HEK293 (cell line): Measurements from ENCODE around the gene IRF3.
A peak's percentile ranks its signal among the peaks of the same experiment; 100 is the strongest.

Source experiments
- FEZF1 ChIP-seq: fragments of 450-650 bp; formaldehyde crosslinking; IDR thresholded peaks from 2 replicates; pipeline ENCODE4 v1.5.1; 2016; ENCODE audit warnings: missing biosample characterization, missing genetic modification characterization
- KLF1 ChIP-seq: fragments of 450-650 bp; formaldehyde crosslinking; IDR thresholded peaks from 2 replicates; pipeline ENCODE4 v1.5.1; 2016; ENCODE audit warnings: missing biosample characterization, missing genetic modification characterization
- RBAK ChIP-seq: fragments of 450-650 bp; formaldehyde crosslinking; IDR thresholded peaks from 2 replicates; pipeline ENCODE4 v1.5.1; 2016; ENCODE audit warnings: missing biosample characterization, missing genetic modification characterization
- ZBTB11 ChIP-seq: fragments of 450-650 bp; formaldehyde crosslinking; conservative IDR thresholded peaks from 2 replicates; pipeline ENCODE4 v1.5.1; 2016; ENCODE audit warnings: low read depth, missing biosample characterization, missing genetic modification characterization
- ZFP37 ChIP-seq: fragments of 450-650 bp; formaldehyde crosslinking; IDR thresholded peaks from 2 replicates; pipeline ENCODE4 v1.5.1; 2016; ENCODE audit warnings: missing biosample characterization, missing genetic modification characterization
- ZNF266 ChIP-seq: fragments of 450-650 bp; formaldehyde crosslinking; IDR thresholded peaks from 2 replicates; pipeline ENCODE4 v1.5.1; 2016; ENCODE audit warnings: missing biosample characterization, missing genetic modification characterization, low read depth
- ZNF280D ChIP-seq: fragments of 450-650 bp; formaldehyde crosslinking; IDR thresholded peaks from 2 replicates; pipeline ENCODE4 v1.5.1; 2016; ENCODE audit warnings: missing biosample characterization, missing genetic modification characterization
- ZNF416 ChIP-seq: fragments of 450-650 bp; formaldehyde crosslinking; IDR thresholded peaks from 2 replicates; pipeline ENCODE4 v1.5.1; 2016; ENCODE audit warnings: missing biosample characterization, missing genetic modification characterization
- ZNF473 ChIP-seq: fragments of 450-650 bp; formaldehyde crosslinking; IDR thresholded peaks from 2 replicates; pipeline ENCODE4 v1.5.1; 2017; ENCODE audit warnings: missing biosample characterization, missing genetic modification characterization
- ZNF510 ChIP-seq: fragments of 450-650 bp; formaldehyde crosslinking; IDR thresholded peaks from 2 replicates; pipeline ENCODE4 v1.5.1; 2018; ENCODE audit warnings: mild to moderate bottlenecking, missing genetic modification characterization, missing biosample characterization; ENCODE audit not compliant: insufficient replicate concordance
- ZNF549 ChIP-seq: fragments of 450-650 bp; IDR thresholded peaks from 2 replicates; pipeline ENCODE4 v1.5.1; 2018; ENCODE audit warnings: missing biosample characterization, missing genetic modification characterization, mild to moderate bottlenecking, inconsistent platforms, moderate library complexity
- ZNF555 ChIP-seq: fragments of 450-650 bp; formaldehyde crosslinking; conservative IDR thresholded peaks from 2 replicates; pipeline ENCODE4 v1.5.1; 2017; ENCODE audit warnings: missing biosample characterization, mild to moderate bottlenecking, missing genetic modification characterization, inconsistent platforms
- ZNF664 ChIP-seq: fragments of 450-650 bp; formaldehyde crosslinking; IDR thresholded peaks from 2 replicates; pipeline ENCODE4 v1.5.1; 2016; ENCODE audit warnings: missing biosample characterization, missing genetic modification characterization
- ZNF692 ChIP-seq: fragments of 450-650 bp; formaldehyde crosslinking; IDR thresholded peaks from 2 replicates; pipeline ENCODE4 v1.5.1; 2016; ENCODE audit warnings: missing biosample characterization, missing genetic modification characterization
- TF ChIP-seq, protein P1 (sequence below): fragments of 450-650 bp; formaldehyde crosslinking; IDR thresholded peaks from 2 replicates; pipeline ENCODE4 v1.5.1; 2017; ENCODE audit warnings: missing biosample characterization, missing genetic modification characterization
- TF ChIP-seq, protein P2 (sequence below): fragments of 450-650 bp; formaldehyde crosslinking; IDR thresholded peaks from 2 replicates; pipeline ENCODE4 v1.5.1; 2016; ENCODE audit warnings: missing biosample characterization, missing genetic modification characterization
- TF ChIP-seq, protein P3 (sequence below): fragments of 450-650 bp; formaldehyde crosslinking; IDR thresholded peaks from 2 replicates; pipeline ENCODE4 v1.5.1; 2016; ENCODE audit warnings: missing biosample characterization, missing genetic modification characterization, borderline replicate concordance

IRF3 gene

GRCh38 chr19:49677231-49677900 lies 11.7 kb upstream of the IRF3 start, which contains the start of gene PRMT1 (continued):
- TF ChIP-seq ZNF555 = no peak
- TF ChIP-seq ZNF266 (tag by site-specific recombination) = no peak
- no peak for TF ChIP-seq ZNF416 (tag by site-specific recombination)
- TF ChIP-seq ZFP37 = peak; percentile 29; the same call in 1 of the 2 replicates
- TF ChIP-seq ZNF549 (tag by site-specific recombination) = no peak
- no peak for TF ChIP-seq ZNF664 (tag by site-specific recombination)
- no peak for TF ChIP-seq RBAK (tag by site-specific recombination)
- TF ChIP-seq ZNF510 (tag by site-specific recombination) = no peak
- TF ChIP-seq FEZF1 = 0 out of 2 replicates have a peak, but pooled peaks have one; percentile 19
- TF ChIP-seq, protein P1, sequence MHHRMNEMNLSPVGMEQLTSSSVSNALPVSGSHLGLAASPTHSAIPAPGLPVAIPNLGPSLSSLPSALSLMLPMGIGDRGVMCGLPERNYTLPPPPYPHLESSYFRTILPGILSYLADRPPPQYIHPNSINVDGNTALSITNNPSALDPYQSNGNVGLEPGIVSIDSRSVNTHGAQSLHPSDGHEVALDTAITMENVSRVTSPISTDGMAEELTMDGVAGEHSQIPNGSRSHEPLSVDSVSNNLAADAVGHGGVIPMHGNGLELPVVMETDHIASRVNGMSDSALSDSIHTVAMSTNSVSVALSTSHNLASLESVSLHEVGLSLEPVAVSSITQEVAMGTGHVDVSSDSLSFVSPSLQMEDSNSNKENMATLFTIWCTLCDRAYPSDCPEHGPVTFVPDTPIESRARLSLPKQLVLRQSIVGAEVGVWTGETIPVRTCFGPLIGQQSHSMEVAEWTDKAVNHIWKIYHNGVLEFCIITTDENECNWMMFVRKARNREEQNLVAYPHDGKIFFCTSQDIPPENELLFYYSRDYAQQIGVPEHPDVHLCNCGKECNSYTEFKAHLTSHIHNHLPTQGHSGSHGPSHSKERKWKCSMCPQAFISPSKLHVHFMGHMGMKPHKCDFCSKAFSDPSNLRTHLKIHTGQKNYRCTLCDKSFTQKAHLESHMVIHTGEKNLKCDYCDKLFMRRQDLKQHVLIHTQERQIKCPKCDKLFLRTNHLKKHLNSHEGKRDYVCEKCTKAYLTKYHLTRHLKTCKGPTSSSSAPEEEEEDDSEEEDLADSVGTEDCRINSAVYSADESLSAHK (tag by site-specific recombination) = no peak; the same call in 1 of the 2 replicates
- TF ChIP-seq ZBTB11 = peak; percentile 62; the same call in 1 of the 2 replicates
- TF ChIP-seq, protein P2, sequence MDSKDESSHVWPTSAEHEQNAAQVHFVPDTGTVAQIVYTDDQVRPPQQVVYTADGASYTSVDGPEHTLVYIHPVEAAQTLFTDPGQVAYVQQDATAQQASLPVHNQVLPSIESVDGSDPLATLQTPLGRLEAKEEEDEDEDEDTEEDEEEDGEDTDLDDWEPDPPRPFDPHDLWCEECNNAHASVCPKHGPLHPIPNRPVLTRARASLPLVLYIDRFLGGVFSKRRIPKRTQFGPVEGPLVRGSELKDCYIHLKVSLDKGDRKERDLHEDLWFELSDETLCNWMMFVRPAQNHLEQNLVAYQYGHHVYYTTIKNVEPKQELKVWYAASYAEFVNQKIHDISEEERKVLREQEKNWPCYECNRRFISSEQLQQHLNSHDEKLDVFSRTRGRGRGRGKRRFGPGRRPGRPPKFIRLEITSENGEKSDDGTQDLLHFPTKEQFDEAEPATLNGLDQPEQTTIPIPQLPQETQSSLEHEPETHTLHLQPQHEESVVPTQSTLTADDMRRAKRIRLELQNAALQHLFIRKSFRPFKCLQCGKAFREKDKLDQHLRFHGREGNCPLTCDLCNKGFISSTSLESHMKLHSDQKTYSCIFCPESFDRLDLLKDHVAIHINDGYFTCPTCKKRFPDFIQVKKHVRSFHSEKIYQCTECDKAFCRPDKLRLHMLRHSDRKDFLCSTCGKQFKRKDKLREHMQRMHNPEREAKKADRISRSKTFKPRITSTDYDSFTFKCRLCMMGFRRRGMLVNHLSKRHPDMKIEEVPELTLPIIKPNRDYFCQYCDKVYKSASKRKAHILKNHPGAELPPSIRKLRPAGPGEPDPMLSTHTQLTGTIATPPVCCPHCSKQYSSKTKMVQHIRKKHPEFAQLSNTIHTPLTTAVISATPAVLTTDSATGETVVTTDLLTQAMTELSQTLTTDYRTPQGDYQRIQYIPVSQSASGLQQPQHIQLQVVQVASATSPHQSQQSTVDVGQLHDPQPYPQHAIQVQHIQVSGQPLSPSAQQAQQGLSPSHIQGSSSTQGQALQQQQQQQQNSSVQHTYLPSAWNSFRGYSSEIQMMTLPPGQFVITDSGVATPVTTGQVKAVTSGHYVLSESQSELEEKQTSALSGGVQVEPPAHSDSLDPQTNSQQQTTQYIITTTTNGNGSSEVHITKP (tag by site-specific recombination) = no peak; the same call in 1 of the 2 replicates
- peak; percentile 65; the same call in 1 of the 2 replicates for TF ChIP-seq ZNF280D
- no peak for TF ChIP-seq ZNF473
- TF ChIP-seq KLF1 = peak; percentile 61
- TF ChIP-seq ZNF692 (tag by site-specific recombination) = peak; percentile 80; the same call in 1 of the 2 replicates
- TF ChIP-seq, protein P3, sequence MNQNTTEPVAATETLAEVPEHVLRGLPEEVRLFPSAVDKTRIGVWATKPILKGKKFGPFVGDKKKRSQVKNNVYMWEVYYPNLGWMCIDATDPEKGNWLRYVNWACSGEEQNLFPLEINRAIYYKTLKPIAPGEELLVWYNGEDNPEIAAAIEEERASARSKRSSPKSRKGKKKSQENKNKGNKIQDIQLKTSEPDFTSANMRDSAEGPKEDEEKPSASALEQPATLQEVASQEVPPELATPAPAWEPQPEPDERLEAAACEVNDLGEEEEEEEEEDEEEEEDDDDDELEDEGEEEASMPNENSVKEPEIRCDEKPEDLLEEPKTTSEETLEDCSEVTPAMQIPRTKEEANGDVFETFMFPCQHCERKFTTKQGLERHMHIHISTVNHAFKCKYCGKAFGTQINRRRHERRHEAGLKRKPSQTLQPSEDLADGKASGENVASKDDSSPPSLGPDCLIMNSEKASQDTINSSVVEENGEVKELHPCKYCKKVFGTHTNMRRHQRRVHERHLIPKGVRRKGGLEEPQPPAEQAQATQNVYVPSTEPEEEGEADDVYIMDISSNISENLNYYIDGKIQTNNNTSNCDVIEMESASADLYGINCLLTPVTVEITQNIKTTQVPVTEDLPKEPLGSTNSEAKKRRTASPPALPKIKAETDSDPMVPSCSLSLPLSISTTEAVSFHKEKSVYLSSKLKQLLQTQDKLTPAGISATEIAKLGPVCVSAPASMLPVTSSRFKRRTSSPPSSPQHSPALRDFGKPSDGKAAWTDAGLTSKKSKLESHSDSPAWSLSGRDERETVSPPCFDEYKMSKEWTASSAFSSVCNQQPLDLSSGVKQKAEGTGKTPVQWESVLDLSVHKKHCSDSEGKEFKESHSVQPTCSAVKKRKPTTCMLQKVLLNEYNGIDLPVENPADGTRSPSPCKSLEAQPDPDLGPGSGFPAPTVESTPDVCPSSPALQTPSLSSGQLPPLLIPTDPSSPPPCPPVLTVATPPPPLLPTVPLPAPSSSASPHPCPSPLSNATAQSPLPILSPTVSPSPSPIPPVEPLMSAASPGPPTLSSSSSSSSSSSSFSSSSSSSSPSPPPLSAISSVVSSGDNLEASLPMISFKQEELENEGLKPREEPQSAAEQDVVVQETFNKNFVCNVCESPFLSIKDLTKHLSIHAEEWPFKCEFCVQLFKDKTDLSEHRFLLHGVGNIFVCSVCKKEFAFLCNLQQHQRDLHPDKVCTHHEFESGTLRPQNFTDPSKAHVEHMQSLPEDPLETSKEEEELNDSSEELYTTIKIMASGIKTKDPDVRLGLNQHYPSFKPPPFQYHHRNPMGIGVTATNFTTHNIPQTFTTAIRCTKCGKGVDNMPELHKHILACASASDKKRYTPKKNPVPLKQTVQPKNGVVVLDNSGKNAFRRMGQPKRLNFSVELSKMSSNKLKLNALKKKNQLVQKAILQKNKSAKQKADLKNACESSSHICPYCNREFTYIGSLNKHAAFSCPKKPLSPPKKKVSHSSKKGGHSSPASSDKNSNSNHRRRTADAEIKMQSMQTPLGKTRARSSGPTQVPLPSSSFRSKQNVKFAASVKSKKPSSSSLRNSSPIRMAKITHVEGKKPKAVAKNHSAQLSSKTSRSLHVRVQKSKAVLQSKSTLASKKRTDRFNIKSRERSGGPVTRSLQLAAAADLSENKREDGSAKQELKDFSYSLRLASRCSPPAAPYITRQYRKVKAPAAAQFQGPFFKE (tag by site-specific recombination) = no peak
